ENCODE results near the gene SETD6. TPM values are rescaled to one million over a fixed set of nuclear protein-coding genes. Genes with fewer than 3 reads are reported as not detected.

Gene SETD6
- total and polyA plus RNA-seq, 7 donors = 3.6 to 23.5 (median 15.5) TPM

- peak; percentile 44 for DNase-seq
- no peaks in the 10 kb centered on the region for H3K36me3 ChIP-seq
- H3K27me3 ChIP-seq = peaks cover 0 to 3% (median 0%) of the 10 kb centered on the region in 3 donors
- TF ChIP-seq EP300 (IDR thresholded peaks at IDR 0.05) (no peak), POLR2A (IDR thresholded peaks at IDR 0.05) (no peak), POLR2AphosphoS5 (IDR thresholded peaks at IDR 0.05) (no peak), CTCF (IDR thresholded peaks at IDR 0.05) (no peak)
- peaks cover 0 to 17% (median 10%) of the 10 kb centered on the region in 4 donors for H3K4me1 ChIP-seq
- H3K4me3 ChIP-seq = no peak overlapping the region
- no peaks in the 10 kb centered on the region for H3K9me3 ChIP-seq
- intact Hi-C loops (cut with DNase I) = loop anchor here (10.0 kb wide), 3 partner anchors 115 to 775 kb away; partner anchors contain the start of genes CNOT1, GOT2 and KATNB1
- 94 to 96% methylated on average over 18 of the region's 18 CpGs for WGBS, 2 donors
- no peak overlapping the region for H3K27ac ChIP-seq
These were observed 5.1 kb upstream of the SETD6 start for GRCh38 chr16:58510097-58510775.

GRCh38 chr16:58510776-58511628 lies 4.3 kb upstream of the SETD6 start:
- peaks cover 0 to 3% (median 0%) of the 10 kb centered on the region in 3 donors for H3K27me3 ChIP-seq
- DNase-seq = peak; percentile 63
- intact Hi-C loops (cut with DNase I) = loop anchor here (10.0 kb wide), 3 partner anchors 114 to 776 kb away; partner anchors contain the start of genes CNOT1, GOT2 and KATNB1
- no peak for TF ChIP-seq POLR2A (IDR thresholded peaks at IDR 0.05)
- no peak for TF ChIP-seq EP300 (IDR thresholded peaks at IDR 0.05)
- TF ChIP-seq CTCF (IDR thresholded peaks at IDR 0.05) = no peak
- no peak for TF ChIP-seq POLR2AphosphoS5 (IDR thresholded peaks at IDR 0.05)
- 88 to 91% methylated on average over 30 of the region's 30 CpGs for WGBS, 2 donors
- no peak overlapping the region for H3K4me3 ChIP-seq
- no peaks in the 10 kb centered on the region for H3K9me3 ChIP-seq
- no peak overlapping the region for H3K27ac ChIP-seq
- H3K4me1 ChIP-seq = peaks cover 0 to 17% (median 11%) of the 10 kb centered on the region in 4 donors
- no peaks in the 10 kb centered on the region for H3K36me3 ChIP-seq

GRCh38 chr16:58511933-58512815 lies 3.1 kb upstream of the SETD6 start:
- no peaks in the 10 kb centered on the region for H3K36me3 ChIP-seq
- peak; percentile 17 to 72 (median 56) for TF ChIP-seq CTCF (IDR thresholded peaks at IDR 0.05)
- TF ChIP-seq EP300 (IDR thresholded peaks at IDR 0.05) = no peak
- H3K4me1 ChIP-seq = peaks cover 0 to 28% (median 19%) of the 10 kb centered on the region in 4 donors
- intact Hi-C loops (cut with DNase I) = loop anchor here (10.0 kb wide), 3 partner anchors 113 to 777 kb away; partner anchors contain the start of genes CNOT1, GOT2 and KATNB1
- no peak overlapping the region for H3K4me3 ChIP-seq
- 55 to 56% methylated on average over 17 of the region's 17 CpGs for WGBS, 2 donors
- no peak overlapping the region for H3K27ac ChIP-seq
- peak; percentile 80 for DNase-seq
- peaks cover 0 to 3% (median 0%) of the 10 kb centered on the region in 3 donors for H3K27me3 ChIP-seq
- H3K9me3 ChIP-seq = no peaks in the 10 kb centered on the region

GRCh38 chr16:58513874-58514273 lies 1.4 kb upstream of the SETD6 start:
- TF ChIP-seq EP300 (IDR thresholded peaks at IDR 0.05) (no peak), POLR2AphosphoS5 (IDR thresholded peaks at IDR 0.05) (no peak), POLR2A (IDR thresholded peaks at IDR 0.05) (no peak), CTCF (IDR thresholded peaks at IDR 0.05) (no peak)
- Histone ChIP-seq H3K4me1 (peaks cover 0 to 28% (median 19%) of the 10 kb centered on the region in 4 donors), H3K27me3 (no peaks in the 10 kb centered on the region), H3K9me3 (no peaks in the 10 kb centered on the region), H3K27ac (no peak overlapping the region), H3K4me3 (no peak overlapping the region), H3K36me3 (peaks cover 0 to 15% (median 12%) of the 10 kb centered on the region in 4 donors)
- 59 to 84% methylated on average over 3 of the region's 3 CpGs for WGBS, 2 donors
- intact Hi-C loops (cut with DNase I) = loop anchor here (10.0 kb wide), 3 partner anchors 111 to 779 kb away; partner anchors contain the start of genes CNOT1, GOT2 and KATNB1
- no peak for DNase-seq
